ENCODE results near the gene UNKL. TPM values are rescaled to one million over a fixed set of nuclear protein-coding genes. Genes with fewer than 3 reads are reported as not detected.

UNKL gene
- total and polyA plus RNA-seq, 2 of the 8 experiments (the other 6 are each of a cell fraction or from before 2014, with no cell fraction given): 25.1 to 31.8 TPM

GRCh38 chr16:1461146-1461545 is 46.6 kb upstream of the UNKL start (continued):
- no peak for TF ChIP-seq ATF2 (IDR thresholded peaks at IDR 0.05; ENCODE audit: low read length)
- no peak for TF ChIP-seq HDAC6 (IDR thresholded peaks at IDR 0.05; ENCODE audit: low read depth, low read length)
- TF ChIP-seq, protein P1, sequence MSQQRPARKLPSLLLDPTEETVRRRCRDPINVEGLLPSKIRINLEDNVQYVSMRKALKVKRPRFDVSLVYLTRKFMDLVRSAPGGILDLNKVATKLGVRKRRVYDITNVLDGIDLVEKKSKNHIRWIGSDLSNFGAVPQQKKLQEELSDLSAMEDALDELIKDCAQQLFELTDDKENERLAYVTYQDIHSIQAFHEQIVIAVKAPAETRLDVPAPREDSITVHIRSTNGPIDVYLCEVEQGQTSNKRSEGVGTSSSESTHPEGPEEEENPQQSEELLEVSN (IDR thresholded peaks at IDR 0.05): no peak
- no peak for TF ChIP-seq MAFK (IDR thresholded peaks at IDR 0.05; ENCODE audit: low read depth, low read length)
